ENCODE data around the gene PSMB5.
A peak's percentile ranks its signal among the peaks of the same experiment; 100 is the strongest.
"Not testable (repeated sequence)": the region's sequence is repeated elsewhere in the genome, so short reads cannot be mapped to it uniquely, and the experiment has no call there.

The PSMB5 gene

DNA sequence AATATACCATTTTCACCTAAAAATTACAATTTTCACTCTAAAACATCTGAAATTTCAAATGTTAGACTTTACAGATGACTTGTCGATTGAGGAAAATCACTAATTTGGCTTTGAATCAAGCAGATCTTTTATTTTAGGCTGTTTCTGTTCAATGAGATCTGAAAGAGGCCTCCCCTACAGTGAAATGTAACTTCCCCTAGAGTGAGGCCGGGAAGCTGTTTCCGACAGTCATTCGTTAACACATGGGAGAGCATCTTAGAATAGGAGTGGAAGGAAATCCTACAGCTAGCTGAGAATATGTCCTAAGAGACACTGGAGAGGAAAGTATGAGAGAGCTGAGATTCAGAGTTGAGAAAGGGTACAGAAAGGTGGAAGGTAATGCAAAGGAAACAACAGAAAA lies 19.1 kb downstream of the PSMB5 start:
- TF ChIP-seq, protein P1, sequence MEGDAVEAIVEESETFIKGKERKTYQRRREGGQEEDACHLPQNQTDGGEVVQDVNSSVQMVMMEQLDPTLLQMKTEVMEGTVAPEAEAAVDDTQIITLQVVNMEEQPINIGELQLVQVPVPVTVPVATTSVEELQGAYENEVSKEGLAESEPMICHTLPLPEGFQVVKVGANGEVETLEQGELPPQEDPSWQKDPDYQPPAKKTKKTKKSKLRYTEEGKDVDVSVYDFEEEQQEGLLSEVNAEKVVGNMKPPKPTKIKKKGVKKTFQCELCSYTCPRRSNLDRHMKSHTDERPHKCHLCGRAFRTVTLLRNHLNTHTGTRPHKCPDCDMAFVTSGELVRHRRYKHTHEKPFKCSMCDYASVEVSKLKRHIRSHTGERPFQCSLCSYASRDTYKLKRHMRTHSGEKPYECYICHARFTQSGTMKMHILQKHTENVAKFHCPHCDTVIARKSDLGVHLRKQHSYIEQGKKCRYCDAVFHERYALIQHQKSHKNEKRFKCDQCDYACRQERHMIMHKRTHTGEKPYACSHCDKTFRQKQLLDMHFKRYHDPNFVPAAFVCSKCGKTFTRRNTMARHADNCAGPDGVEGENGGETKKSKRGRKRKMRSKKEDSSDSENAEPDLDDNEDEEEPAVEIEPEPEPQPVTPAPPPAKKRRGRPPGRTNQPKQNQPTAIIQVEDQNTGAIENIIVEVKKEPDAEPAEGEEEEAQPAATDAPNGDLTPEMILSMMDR (IDR thresholded peaks at IDR 0.05; ENCODE audit: extremely low read depth, insufficient read depth, missing control alignments) = no peak
- no peak for DNase-seq (ENCODE audit: low spot score)
- in situ Hi-C loops (cut with MboI; ENCODE audit: low pct_unique_long_range_greater_than_20kb, low sequenced_read_pairs, unreplicated experiment) = no loop called here

DNA sequence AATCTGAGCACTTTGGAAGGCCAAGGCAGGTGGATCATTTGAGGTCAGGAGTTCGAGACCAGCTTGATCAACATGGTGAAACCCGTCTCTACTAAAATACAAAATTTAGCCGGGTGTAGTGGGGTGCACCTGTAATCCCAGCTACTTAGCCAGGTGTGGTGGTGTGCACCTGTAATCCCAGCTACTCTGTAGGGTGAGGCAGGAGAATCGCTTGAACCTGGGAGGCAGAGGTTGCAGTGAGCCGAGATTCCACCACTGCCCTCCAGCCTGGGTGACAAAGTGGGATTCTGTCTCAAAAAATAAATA lies 21.0 kb downstream of the PSMB5 start:
- DNase-seq (ENCODE audit: low spot score); in situ Hi-C loops (cut with MboI; ENCODE audit: low pct_unique_long_range_greater_than_20kb, low sequenced_read_pairs, unreplicated experiment): not testable (repeated sequence)

DNA sequence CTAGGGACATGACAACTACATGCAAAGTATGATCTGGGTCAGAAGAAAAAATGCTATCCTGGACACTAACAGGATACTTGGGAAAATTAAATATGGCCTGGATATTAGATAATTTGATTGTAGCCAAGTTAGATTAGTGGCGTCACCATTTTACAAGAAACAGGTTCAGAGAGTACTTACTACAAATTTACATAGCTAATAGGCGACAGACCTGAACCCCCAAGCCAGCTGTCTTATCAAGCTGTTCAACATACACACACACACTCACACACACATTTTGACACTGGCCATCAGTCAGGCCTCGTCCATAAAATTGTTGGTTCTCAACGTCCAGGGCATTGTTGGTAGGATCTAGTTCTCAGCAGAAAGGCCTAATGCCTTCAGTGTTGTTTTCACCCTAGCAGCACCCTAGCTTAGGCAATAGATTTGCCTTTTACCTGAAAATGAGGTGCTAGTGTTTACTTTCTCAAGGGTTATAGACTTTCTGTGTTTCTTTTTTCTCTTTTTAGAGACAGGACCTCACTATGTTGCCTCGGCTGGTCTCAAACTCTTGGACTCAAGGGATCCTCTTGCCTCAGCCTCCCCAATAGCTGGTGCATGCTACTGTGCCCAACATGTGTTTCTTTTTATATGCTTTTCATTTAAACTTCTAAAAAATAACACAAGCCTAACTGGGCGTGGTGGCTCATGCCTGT lies 21.5 kb downstream of the PSMB5 start:
- TF ChIP-seq, protein P1 (IDR thresholded peaks at IDR 0.05; ENCODE audit: extremely low read depth, insufficient read depth, missing control alignments) = no peak
- in situ Hi-C loops (cut with MboI; ENCODE audit: low pct_unique_long_range_greater_than_20kb, low sequenced_read_pairs, unreplicated experiment) = no loop called here
- DNase-seq (ENCODE audit: low spot score) = no peak

DNA sequence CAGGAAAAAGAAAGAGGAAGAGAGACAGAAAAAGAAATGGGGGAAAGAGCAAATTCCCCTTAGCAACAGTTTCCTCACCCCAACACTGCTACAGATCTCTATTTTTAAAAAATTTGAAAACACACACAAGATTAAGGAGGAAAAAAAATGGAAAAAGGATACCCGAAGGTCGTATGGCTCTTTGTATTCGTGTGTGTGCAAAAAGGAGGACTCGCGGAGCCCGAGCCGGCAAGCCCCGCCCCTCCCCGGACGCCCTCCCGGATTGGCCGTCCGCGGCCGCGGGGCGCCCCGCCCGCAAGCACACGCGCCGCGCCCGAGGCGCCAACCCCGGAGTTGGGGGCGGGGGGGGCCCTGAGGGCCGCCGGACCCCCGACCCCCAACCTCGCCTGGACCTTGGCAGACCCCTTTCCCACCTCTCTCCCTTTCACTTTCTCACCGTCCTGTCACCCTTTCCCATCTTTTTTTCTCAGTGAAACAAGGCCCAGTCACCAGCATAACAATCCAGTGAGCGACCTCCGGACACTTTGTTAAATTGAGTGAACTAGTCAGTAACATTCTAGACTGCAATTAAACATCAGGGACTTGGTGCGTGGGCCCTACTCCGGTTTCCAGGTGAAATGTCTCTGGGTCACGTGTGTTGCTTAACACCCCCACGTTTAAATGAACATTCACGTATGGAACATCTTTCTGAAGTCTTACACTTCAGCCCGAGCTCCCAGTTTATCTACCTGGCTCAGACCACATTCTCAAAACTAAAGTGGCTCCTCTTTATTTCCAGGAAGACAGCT lies 24.6 kb downstream of the PSMB5 start, which contains the start of gene C14orf93:
Gene C14orf93 (minus strand): TSS at position 205 of the 788 bp plus-strand sequence. CDS start 11,120 bp downstream, outside the sequence.
- DNase-seq (ENCODE audit: low spot score) = peak; percentile 91
- TF ChIP-seq, protein P1 (IDR thresholded peaks at IDR 0.05; ENCODE audit: extremely low read depth, insufficient read depth, missing control alignments) = no peak
- in situ Hi-C loops (cut with MboI; ENCODE audit: low pct_unique_long_range_greater_than_20kb, low sequenced_read_pairs, unreplicated experiment) = no loop called here

DNA sequence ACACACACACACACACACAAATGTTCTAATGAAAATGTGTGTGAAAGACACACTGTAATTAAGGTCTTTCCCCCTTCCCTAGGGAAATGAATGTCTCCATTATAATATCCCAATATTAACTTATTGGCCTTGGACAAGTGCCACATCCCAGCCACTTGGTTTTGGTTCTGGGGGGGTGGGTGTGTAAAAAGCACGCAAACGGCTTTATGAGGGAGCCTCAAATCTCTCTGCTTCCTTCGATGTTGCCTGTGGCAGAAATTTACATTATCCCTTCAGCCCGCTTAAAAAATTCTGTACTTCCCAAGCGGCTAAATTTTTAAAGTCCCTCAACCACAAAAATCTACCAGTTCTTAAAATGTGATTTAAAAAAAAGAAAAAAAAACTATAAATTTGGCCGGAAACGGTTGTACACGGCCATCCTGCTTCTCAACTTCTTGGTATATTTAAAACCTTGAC lies 25.2 kb downstream of the PSMB5 start:
- DNase-seq (ENCODE audit: low spot score) = no peak
- in situ Hi-C loops (cut with MboI; ENCODE audit: low pct_unique_long_range_greater_than_20kb, low sequenced_read_pairs, unreplicated experiment) = no loop called here
- TF ChIP-seq, protein P1 (IDR thresholded peaks at IDR 0.05; ENCODE audit: extremely low read depth, insufficient read depth, missing control alignments) = no peak

DNA sequence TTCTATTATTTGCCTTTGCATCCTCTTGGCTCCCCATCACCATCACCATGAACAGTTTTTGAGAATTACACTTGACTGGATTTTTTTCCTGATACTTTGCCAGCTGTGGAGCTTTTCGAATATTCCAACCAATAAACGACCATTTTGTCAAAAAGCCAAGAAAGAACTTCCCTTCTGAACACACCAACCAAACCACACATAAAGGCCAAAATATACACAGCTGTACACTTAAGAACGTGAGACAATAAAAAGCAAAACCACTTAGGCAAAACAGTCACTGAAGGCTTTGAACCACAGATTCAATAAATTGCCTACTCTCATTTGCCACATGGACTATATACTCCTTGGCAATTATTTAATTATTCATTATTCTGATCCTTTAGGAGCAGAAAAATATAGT lies 25.9 kb downstream of the PSMB5 start:
- DNase-seq (ENCODE audit: low spot score) = no peak
- in situ Hi-C loops (cut with MboI; ENCODE audit: low pct_unique_long_range_greater_than_20kb, low sequenced_read_pairs, unreplicated experiment) = no loop called here
- TF ChIP-seq, protein P1 (IDR thresholded peaks at IDR 0.05; ENCODE audit: extremely low read depth, insufficient read depth, missing control alignments) = no peak
